Renal cortex interstitium (tissue), 11 donors: Measurements from ENCODE around the gene FOXN3. TPM values are rescaled to one million over a fixed set of nuclear protein-coding genes. Genes with fewer than 3 reads are reported as not detected.
"Not testable (repeated sequence)": the region's sequence is repeated elsewhere in the genome, so short reads cannot be mapped to it uniquely, and the experiment has no call there.

Source experiments
- DNase-seq, 11 donors: peaks; one replicate each; pipeline ENCODE4 v3.0.0-alpha.2; 2013; ENCODE audit warnings: low read depth in 9 of 11, low spot score in 4 of 11; ENCODE audit errors: extremely low read depth in 1 of 11
- polyA plus RNA-seq, 3 donors: library from polyadenylated mRNA; unstranded; fragments of 120-200 nt; gene quantifications; one replicate each; pipeline ENCODE4 v1.2.1, GENCODE V29; 2013; ENCODE audit not compliant: insufficient read length in 3 of 3

The FOXN3 gene
- polyA plus RNA-seq, 3 donors, result 30.8 to 32.3 (median 31.1) TPM

GRCh38 chr14:89114109-89114508 is 302.9 kb downstream of the FOXN3 start:
- no peak for DNase-seq

- DNase-seq, result no peak
These were observed 304.3 kb downstream of the FOXN3 start for GRCh38 chr14:89112720-89113119.

- DNase-seq, result not testable (repeated sequence)
These were observed 305.1 kb downstream of the FOXN3 start for GRCh38 chr14:89111766-89112543.

GRCh38 chr14:89111232-89111631 is 305.8 kb downstream of the FOXN3 start:
- DNase-seq, result not testable (repeated sequence)

- no peak for DNase-seq
These were observed 306.9 kb downstream of the FOXN3 start for GRCh38 chr14:89110110-89110509.

GRCh38 chr14:89108608-89109007 is 308.4 kb downstream of the FOXN3 start:
- DNase-seq, result no peak

- no peak for DNase-seq
These were observed 309.4 kb downstream of the FOXN3 start for GRCh38 chr14:89107626-89108025.
